Measurements from ENCODE around the gene MED12L. TPM values are rescaled to one million over a fixed set of nuclear protein-coding genes. Genes with fewer than 3 reads are reported as not detected.
A peak's percentile ranks its signal among the peaks of the same experiment; 100 is the strongest.

The MED12L gene
- polyA plus RNA-seq, 12 donors, result 5.6 to 13.4 (median 8.3) TPM; not detected in 1

DNA sequence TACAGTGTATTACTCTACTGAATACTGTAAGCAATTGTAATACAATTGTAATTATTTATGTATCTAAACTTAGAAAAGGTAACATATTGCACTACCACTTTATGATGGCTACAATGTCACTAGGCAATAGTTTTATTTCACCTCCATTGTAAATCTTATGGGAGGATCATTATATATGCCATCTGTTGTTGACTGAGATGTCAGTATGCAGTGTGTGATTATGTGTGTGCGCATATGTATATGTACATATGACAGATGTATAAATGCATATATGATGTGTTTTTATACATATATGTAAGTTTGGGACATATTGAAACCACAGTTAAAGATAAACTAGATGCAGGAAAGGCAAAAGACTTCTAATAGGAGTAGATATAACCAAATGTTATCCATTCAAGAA, 366.9 kb downstream of the MED12L start:
- no peak for DNase-seq

- DNase-seq, result no peak
Observed at GRCh38 chr3:151452841-151453240, 367.4 kb downstream of the MED12L start.

DNA sequence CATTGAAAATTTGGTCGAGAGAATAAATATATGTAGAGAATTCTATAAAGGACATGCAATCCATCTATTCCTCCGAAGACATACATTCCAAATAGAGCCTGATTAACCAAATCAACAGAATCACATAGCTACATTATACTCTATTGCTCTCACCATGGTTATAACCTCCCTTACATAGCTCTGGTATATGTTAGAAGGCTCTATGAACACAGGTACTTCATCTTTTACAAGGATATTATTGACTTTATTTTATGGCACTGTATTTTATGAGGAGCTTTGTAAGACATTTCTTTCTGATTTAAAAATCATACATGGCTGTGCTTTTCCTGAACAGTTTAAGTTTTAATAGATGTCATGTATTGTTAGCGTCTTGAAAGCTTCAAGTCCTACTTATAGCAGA, 370.6 kb downstream of the MED12L start:
- no peak for DNase-seq

GRCh38 chr3:151459358-151459757, 373.9 kb downstream of the MED12L start:
- DNase-seq, result no peak

- peak; percentile 38 for DNase-seq
Observed at GRCh38 chr3:151460228-151460627, 374.8 kb downstream of the MED12L start.

DNA sequence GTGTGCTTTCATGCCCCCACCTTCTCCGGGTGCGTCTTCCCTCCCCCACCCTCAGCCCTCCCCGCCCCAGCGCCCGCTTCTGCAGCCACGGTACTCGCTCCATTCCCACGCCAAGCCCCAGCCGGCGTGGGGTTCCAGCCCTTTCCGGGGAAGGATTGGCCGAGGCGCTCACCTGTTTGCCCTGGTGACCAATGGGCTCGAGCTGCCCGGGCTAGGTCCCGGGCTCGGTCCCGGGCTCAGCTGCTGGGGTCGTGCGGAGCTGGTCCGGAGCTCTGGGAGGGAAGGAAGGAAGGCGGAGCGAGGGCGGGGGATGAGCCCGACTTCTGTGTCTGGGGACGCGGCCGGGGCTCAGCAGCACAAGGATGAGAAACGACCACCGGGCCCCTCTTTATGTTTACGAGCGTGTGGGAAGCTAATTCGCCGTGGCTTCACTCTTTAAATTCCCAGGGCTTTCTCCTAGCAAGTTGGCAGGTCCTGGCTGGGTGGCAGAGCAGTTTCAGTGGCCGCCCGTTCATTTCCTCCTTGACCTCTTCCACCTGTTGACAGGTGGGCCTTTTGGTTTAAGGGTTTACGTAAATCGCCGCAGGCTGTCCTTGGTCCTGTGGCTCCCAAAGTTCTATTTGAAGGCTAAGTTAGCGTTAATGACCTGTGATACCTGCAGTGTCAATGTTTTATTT, 375.4 kb downstream of the MED12L start, which contains the start of gene IGSF10:
TSS of gene IGSF10 (minus strand) at position 288 of the 677 bp plus-strand sequence. CDS start 2,352 bp downstream, outside the sequence.
- peak; percentile 38 for DNase-seq

DNA sequence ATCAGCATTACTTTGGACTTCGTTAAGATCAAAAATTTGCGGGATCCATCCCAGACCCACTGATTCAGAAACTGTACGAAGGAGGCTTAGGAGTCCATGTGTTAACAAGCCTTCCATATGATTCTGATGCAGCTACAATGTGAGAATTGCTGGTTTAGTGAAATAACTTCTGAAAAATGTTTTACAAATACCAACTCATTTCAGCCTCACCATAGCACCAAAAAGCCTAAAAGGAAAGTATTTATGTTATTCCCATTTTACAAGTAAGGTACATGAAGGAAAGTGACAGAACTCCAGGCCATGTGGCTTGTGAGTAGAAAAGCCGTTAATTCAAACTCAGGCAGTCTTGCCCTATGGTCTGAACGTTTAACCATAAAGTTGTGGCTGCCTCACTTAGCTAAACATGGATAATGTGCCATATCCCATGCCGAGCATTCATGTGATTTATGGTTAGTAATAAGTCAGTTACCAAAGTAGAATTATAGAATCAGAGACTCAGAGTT, 376.9 kb downstream of the MED12L start:
- DNase-seq, result no peak

DNA sequence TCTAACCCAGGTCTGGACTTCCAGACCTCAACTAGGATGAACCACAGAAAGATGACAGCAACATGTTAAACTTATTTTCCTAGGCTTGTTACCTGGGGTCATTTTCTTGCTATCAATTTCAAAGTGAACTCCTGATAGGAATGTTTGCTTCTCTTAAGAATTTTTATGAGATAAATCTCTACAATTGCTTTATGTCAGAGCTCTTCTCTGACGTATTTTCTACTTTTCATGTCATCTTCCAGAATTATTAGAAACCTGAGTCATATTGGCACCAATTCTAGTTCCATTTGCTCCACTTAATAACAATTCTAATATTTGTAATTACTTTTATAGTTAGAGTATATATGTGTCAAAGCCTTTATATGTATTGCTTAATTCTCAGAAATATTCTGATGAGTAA, 377.5 kb downstream of the MED12L start:
- DNase-seq, result no peak

DNA sequence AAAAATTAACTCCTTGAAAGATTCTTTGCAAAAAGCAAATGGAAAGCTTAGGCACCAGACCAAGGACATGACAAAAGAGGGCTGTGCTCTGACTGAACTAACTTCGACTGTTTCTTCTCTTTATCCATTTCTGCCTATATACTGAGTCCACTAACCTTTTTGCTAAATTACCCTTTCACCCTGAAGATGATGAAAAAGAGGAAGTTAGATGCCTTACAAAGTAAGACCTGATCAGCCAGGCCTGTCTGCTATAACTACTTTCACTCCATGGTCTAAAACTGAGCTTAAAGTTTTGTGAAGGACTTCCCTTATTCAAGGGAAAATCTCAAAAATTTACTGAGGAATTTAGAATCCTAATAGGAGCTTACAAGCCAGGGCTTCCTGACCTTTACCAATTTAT, 381.6 kb downstream of the MED12L start:
- no peak for DNase-seq

GRCh38 chr3:151468284-151468917, 382.9 kb downstream of the MED12L start:
- no peak for DNase-seq

GRCh38 chr3:151476344-151477018, 391.0 kb downstream of the MED12L start:
- no peak for DNase-seq

DNA sequence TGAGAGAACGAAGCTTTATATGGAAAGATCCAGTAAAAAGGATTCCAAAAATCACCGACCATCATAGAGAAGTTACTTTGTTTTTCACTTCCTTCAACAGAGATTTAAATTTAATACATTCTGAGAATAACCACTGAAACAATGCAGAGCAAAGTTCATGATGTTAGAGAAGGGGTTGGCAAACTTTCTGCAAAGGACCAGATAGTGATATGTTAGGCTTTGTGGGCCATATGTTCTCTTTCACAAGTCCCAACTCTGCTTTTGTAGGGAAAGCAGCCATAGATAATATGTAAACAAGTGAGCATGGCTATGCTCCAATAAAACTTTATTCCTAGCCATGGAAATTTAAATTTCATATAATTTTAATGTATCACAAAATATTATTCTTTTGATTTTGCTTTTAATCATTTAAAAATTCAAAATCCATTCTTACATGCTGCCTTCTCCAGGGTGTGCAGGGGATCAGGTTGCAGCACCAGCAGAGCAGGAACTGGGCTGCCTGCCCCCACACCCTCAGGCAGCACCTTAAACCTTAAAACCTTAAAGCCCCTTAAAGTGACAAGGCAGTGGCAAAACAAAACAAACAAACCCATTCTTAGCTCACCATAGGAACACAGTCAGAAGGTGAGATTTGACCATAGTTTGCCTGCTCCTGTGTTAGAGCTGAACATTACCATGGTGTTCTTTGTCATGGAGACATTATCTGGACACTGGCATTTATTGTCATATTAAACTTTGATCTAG, 392.3 kb downstream of the MED12L start:
- no peak for DNase-seq

GRCh38 chr3:151478335-151478697, 392.9 kb downstream of the MED12L start:
- DNase-seq, result no peak

GRCh38 chr3:151479452-151479851, 394.0 kb downstream of the MED12L start:
- DNase-seq, result no peak

GRCh38 chr3:151480492-151480891, 395.0 kb downstream of the MED12L start:
- no peak for DNase-seq

DNA sequence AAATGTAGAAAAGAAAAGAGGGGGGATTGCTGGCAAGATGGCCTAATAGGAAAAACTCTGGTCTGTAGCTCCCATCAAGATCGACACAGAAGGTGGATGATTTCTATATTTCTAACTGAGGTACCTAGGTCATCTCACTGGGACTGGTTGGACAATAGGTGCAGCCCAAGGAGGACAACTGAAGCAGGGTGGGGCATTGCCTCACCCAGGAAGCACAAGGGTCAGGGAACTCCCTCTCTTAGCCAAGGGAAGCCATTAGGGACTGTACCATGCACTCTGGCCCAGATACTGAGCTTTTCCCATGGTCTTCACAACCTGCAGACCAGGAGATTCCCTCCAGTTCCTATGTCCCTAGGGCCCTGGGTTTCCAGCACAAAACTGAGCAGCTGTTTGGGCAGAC, 398.0 kb downstream of the MED12L start:
- DNase-seq, result no peak

DNA sequence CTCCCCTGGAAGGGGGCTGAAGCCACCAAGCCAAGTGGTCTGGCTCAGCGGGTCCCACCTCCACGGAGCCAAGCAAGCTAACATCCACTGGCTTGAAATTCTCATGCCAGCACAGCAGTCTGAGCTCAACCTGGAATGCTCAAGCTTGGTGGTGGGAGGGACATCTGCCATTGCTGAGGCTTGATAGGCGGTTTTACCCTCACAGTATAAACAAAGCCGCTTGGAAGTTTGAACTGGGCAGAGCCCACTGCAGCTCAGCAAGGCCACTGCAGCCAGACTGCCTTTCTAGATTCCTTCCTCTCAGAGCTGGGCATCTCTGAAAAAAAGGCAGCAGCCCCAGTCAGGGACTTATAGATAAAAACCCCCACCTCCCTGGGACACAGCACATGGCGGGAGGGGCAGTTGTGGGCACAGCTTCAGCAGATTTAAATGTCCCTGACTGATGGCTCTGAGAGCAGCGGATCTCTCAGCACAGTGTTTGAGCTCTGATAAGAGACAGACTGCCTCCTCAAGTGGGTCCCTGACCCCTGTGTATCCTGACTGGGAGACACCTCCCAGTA, 398.6 kb downstream of the MED12L start:
- no peak for DNase-seq

All from muscle of arm (tissue), 12 donors.